ENCODE results near the gene NALCN. TPM values are rescaled to one million over a fixed set of nuclear protein-coding genes. Genes with fewer than 3 reads are reported as not detected.
"Not testable (repeated sequence)": the region's sequence is repeated elsewhere in the genome, so short reads cannot be mapped to it uniquely, and the experiment has no call there.

NALCN gene
- total and polyA plus RNA-seq, 2 donors (not counting 1 experiment from before 2014, with no cell fraction given), result 1.5 to 2.7 TPM

DNA sequence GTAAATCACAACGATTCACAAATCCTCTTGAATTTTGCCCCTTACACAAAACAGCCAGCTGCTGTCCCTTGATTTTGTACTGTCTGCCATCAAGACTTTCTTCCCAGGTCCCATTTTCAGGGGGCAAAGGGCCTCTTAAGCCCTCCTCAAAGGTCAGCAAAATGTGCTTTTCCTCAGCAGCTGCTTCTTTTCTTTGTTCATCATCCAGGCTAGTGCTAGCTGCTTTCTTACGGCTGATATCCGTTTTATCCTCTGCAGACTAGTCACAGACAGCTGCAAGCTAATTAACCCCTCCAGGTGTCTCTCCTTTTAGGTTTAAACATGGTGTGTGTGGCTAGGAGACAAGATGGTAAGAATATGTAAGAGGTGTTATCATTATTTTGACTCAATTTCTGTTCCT is 90.9 kb downstream of the NALCN start:
- TF ChIP-seq, protein P1, sequence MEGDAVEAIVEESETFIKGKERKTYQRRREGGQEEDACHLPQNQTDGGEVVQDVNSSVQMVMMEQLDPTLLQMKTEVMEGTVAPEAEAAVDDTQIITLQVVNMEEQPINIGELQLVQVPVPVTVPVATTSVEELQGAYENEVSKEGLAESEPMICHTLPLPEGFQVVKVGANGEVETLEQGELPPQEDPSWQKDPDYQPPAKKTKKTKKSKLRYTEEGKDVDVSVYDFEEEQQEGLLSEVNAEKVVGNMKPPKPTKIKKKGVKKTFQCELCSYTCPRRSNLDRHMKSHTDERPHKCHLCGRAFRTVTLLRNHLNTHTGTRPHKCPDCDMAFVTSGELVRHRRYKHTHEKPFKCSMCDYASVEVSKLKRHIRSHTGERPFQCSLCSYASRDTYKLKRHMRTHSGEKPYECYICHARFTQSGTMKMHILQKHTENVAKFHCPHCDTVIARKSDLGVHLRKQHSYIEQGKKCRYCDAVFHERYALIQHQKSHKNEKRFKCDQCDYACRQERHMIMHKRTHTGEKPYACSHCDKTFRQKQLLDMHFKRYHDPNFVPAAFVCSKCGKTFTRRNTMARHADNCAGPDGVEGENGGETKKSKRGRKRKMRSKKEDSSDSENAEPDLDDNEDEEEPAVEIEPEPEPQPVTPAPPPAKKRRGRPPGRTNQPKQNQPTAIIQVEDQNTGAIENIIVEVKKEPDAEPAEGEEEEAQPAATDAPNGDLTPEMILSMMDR (conservative IDR thresholded peaks at IDR 0.05 in 1 of 2, IDR thresholded peaks at IDR 0.05 in 1 of 2; ENCODE audit: low read depth in 1 of 2, low read length in 2 of 2), result no peak
- TF ChIP-seq EZH2 (IDR thresholded peaks at IDR 0.05; ENCODE audit: low read length, missing control alignments), result no peak
- Histone ChIP-seq H3K9me3 (ENCODE audit: control insufficient read depth, insufficient read depth, low read depth, low read length) (no peaks in the 10 kb centered on the region), H2AFZ (ENCODE audit: low read length) (no peak overlapping the region), H3K4me2 (ENCODE audit: extremely low read depth, insufficient read depth, low read length) (no peak overlapping the region), H3K4me1 (ENCODE audit: control insufficient read depth, extremely low read depth, insufficient read depth, low read length) (no peaks in the 10 kb centered on the region), H3K79me2 (ENCODE audit: control insufficient read depth, insufficient read depth, low read length) (no peaks in the 10 kb centered on the region), H3K4me3 (replicated peaks in 1 of 4; ENCODE audit: control extremely low read depth in 1 of 4, insufficient read depth in 1 of 4, low read depth in 3 of 4, low read length in 4 of 4) (no peak overlapping the region), H3K27ac (ENCODE audit: insufficient read depth, low read length) (no peak overlapping the region), H3K27me3 (ENCODE audit: control insufficient read depth, insufficient read depth, low read length) (no peaks in the 10 kb centered on the region), H3K9ac (ENCODE audit: insufficient read depth, low read length) (no peak overlapping the region), H3K36me3 (ENCODE audit: control insufficient read depth, insufficient read depth, low read length) (no peaks in the 10 kb centered on the region), H4K20me1 (ENCODE audit: control insufficient read depth, extremely low read depth, insufficient read depth, low read length) (no peaks in the 10 kb centered on the region)
- no peak for DNase-seq (ENCODE audit: low read depth in 2 of 2)

DNA sequence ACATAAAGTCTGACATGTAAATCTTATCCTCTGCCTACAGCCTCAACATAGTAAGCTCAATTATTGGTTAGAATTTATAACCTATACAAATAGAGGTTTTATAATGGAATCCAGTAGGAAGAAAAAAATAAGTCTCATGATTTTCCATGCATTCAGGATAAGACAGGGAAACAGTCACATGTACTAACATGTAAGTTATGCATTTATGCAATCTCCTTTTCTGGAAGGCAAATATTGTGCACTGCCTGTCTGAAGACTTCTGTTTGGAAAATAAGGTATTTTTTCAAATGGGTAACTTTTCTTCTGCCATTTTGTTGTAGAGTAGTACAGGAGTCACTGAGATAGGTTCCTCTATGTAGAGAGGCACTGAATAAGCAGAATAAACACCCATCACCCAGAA is 92.7 kb downstream of the NALCN start:
- no peak overlapping the region for H3K4me2 ChIP-seq (ENCODE audit: extremely low read depth, insufficient read depth, low read length)
- DNase-seq (ENCODE audit: low read depth in 2 of 2), result no peak
- no peaks in the 10 kb centered on the region for H4K20me1 ChIP-seq (ENCODE audit: control insufficient read depth, extremely low read depth, insufficient read depth, low read length)
- H3K36me3 ChIP-seq (ENCODE audit: control insufficient read depth, insufficient read depth, low read length), result no peaks in the 10 kb centered on the region
- no peaks in the 10 kb centered on the region for H3K27me3 ChIP-seq (ENCODE audit: control insufficient read depth, insufficient read depth, low read length)
- H2AFZ ChIP-seq (ENCODE audit: low read length), result no peak overlapping the region
- H3K9ac ChIP-seq (ENCODE audit: insufficient read depth, low read length), result no peak overlapping the region
- no peaks in the 10 kb centered on the region for H3K9me3 ChIP-seq (ENCODE audit: control insufficient read depth, insufficient read depth, low read depth, low read length)
- TF ChIP-seq, protein P1 (conservative IDR thresholded peaks at IDR 0.05 in 1 of 2, IDR thresholded peaks at IDR 0.05 in 1 of 2; ENCODE audit: low read depth in 1 of 2, low read length in 2 of 2), result no peak
- no peak for TF ChIP-seq EZH2 (IDR thresholded peaks at IDR 0.05; ENCODE audit: low read length, missing control alignments)
- no peaks in the 10 kb centered on the region for H3K79me2 ChIP-seq (ENCODE audit: control insufficient read depth, insufficient read depth, low read length)
- no peak overlapping the region for H3K27ac ChIP-seq (ENCODE audit: insufficient read depth, low read length)
- no peak overlapping the region for H3K4me3 ChIP-seq (replicated peaks in 1 of 4; ENCODE audit: control extremely low read depth in 1 of 4, insufficient read depth in 1 of 4, low read depth in 3 of 4, low read length in 4 of 4)
- no peaks in the 10 kb centered on the region for H3K4me1 ChIP-seq (ENCODE audit: control insufficient read depth, extremely low read depth, insufficient read depth, low read length)

DNA sequence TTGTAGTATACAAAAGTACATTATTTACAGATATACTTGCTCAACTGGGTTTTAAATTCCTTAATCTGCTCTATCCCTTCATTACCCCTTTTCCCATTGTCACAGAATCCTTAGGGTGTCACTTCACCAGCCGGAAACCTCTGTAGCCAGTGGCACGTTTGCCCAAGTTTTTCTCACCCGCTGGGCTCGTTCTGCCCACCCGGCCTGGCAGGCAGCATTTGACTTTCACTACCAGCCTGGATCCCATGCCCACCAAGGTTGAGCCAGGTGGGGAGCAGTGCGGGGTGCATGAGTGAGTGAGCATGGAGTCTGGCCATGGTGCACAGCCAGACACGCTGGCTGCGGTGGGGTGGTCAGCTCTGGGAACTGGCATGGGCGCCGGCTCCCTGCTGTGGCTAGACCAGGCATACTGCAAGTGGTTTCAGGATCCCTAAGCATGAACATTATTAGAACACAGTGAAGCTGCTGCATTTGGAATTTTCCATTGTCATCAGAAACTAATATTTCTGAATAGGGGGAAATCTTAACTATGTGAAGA is 98.3 kb downstream of the NALCN start:
- no peak for DNase-seq (ENCODE audit: low read depth in 2 of 2)
- TF ChIP-seq EZH2 (IDR thresholded peaks at IDR 0.05; ENCODE audit: low read length, missing control alignments), result no peak
- TF ChIP-seq, protein P1 (conservative IDR thresholded peaks at IDR 0.05 in 1 of 2, IDR thresholded peaks at IDR 0.05 in 1 of 2; ENCODE audit: low read depth in 1 of 2, low read length in 2 of 2), result no peak
- Histone ChIP-seq H3K27me3 (ENCODE audit: control insufficient read depth, insufficient read depth, low read length) (no peaks in the 10 kb centered on the region), H3K36me3 (ENCODE audit: control insufficient read depth, insufficient read depth, low read length) (no peaks in the 10 kb centered on the region), H3K9me3 (ENCODE audit: control insufficient read depth, insufficient read depth, low read depth, low read length) (no peaks in the 10 kb centered on the region), H3K79me2 (ENCODE audit: control insufficient read depth, insufficient read depth, low read length) (no peaks in the 10 kb centered on the region), H3K4me1 (ENCODE audit: control insufficient read depth, extremely low read depth, insufficient read depth, low read length) (no peaks in the 10 kb centered on the region), H4K20me1 (ENCODE audit: control insufficient read depth, extremely low read depth, insufficient read depth, low read length) (no peaks in the 10 kb centered on the region), H3K4me3 (replicated peaks in 1 of 4; ENCODE audit: control extremely low read depth in 1 of 4, insufficient read depth in 1 of 4, low read depth in 3 of 4, low read length in 4 of 4) (no peak overlapping the region), H3K27ac (ENCODE audit: insufficient read depth, low read length) (no peak overlapping the region), H2AFZ (ENCODE audit: low read length) (no peak overlapping the region), H3K4me2 (ENCODE audit: extremely low read depth, insufficient read depth, low read length) (no peak overlapping the region), H3K9ac (ENCODE audit: insufficient read depth, low read length) (no peak overlapping the region)

DNA sequence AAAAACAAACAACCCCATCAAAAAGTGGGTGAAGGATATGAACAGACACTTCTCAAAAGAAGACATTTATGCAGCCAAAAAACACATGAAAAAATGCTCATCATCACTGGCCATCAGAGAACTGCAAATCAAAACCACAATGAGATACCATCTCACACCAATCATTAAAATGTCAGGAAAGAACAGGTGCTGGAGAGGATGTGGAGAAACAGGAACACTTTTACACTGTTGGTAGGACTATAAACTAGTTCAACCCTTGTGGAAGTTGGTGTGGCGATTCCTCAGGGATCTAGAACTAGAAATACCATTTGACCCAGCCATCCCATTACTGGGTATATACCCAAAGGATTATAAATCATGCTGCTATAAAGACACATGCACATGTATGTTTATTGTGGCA is 102.8 kb downstream of the NALCN start:
- not testable (repeated sequence) for H4K20me1 ChIP-seq (ENCODE audit: control insufficient read depth, extremely low read depth, insufficient read depth, low read length); H2AFZ ChIP-seq (ENCODE audit: low read length); H3K27me3 ChIP-seq (ENCODE audit: control insufficient read depth, insufficient read depth, low read length); H3K4me3 ChIP-seq (replicated peaks in 1 of 4; ENCODE audit: control extremely low read depth in 1 of 4, insufficient read depth in 1 of 4, low read depth in 3 of 4, low read length in 4 of 4); H3K9me3 ChIP-seq (ENCODE audit: control insufficient read depth, insufficient read depth, low read depth, low read length); H3K9ac ChIP-seq (ENCODE audit: insufficient read depth, low read length); H3K4me2 ChIP-seq (ENCODE audit: extremely low read depth, insufficient read depth, low read length); DNase-seq (ENCODE audit: low read depth in 2 of 2); H3K79me2 ChIP-seq (ENCODE audit: control insufficient read depth, insufficient read depth, low read length); H3K27ac ChIP-seq (ENCODE audit: insufficient read depth, low read length); H3K36me3 ChIP-seq (ENCODE audit: control insufficient read depth, insufficient read depth, low read length); H3K4me1 ChIP-seq (ENCODE audit: control insufficient read depth, extremely low read depth, insufficient read depth, low read length)

Data from fibroblast of lung (primary cell).